Mesendoderm (in vitro differentiated cells): ENCODE data around the gene UGT2A2.

Experiments
- DNase-seq: peaks from one replicate; pipeline ENCODE4 v3.0.0; 2013
- H2AK5ac ChIP-seq: 2 replicates; pipeline ENCODE4 v1.6.1; 2013; ENCODE audit warnings: low read length, inconsistent platforms
- H2BK120ac ChIP-seq: 2 replicates; pipeline ENCODE4 v1.6.1; 2013; ENCODE audit warnings: low read depth, mild to moderate bottlenecking, low read length, moderate library complexity, mixed read lengths
- H2BK15ac ChIP-seq: replicated peaks from 2 replicates; pipeline ENCODE4 v1.6.1; 2013; ENCODE audit warnings: low read depth, mild to moderate bottlenecking, moderate library complexity
- H2BK5ac ChIP-seq: 2 replicates; pipeline ENCODE4 v1.6.1; 2013; ENCODE audit warnings: low read length, inconsistent platforms
- H3K18ac ChIP-seq: 2 replicates; pipeline ENCODE4 v1.6.1; 2013; ENCODE audit warnings: mild to moderate bottlenecking, low read length, mixed read lengths
- H3K23ac ChIP-seq: one replicate; pipeline ENCODE4 v1.6.1; 2013; ENCODE audit warnings: low read length
- H3K27ac ChIP-seq: 2 replicates; pipeline ENCODE4 v1.5.1; 2013; ENCODE audit warnings: low read depth, mild to moderate bottlenecking, inconsistent platforms, low read length, moderate library complexity
- H3K27me3 ChIP-seq: 2 replicates; pipeline ENCODE4 v1.6.1; 2013; ENCODE audit warnings: low read length, control low read depth, mild to moderate bottlenecking, inconsistent platforms; ENCODE audit not compliant: insufficient read depth, poor library complexity
- H3K36me3 ChIP-seq: 2 replicates; pipeline ENCODE4 v1.6.1; 2013; ENCODE audit warnings: low read length, inconsistent platforms; ENCODE audit not compliant: control insufficient read depth, insufficient read depth
- H3K4ac ChIP-seq: one replicate; pipeline ENCODE4 v1.6.1; 2013; ENCODE audit warnings: low read depth, mild to moderate bottlenecking, low read length, moderate library complexity
- H3K4me1 ChIP-seq: 2 replicates; pipeline ENCODE4 v1.6.1; 2013; ENCODE audit warnings: low read depth, low read length, inconsistent platforms; ENCODE audit not compliant: control insufficient read depth
- H3K4me2 ChIP-seq: 2 replicates; pipeline ENCODE4 v1.6.1; 2013; ENCODE audit warnings: low read length
- H3K4me3 ChIP-seq: 2 replicates; pipeline ENCODE4 v1.5.1; 2013; ENCODE audit warnings: mild to moderate bottlenecking, low read length
- H3K56ac ChIP-seq: one replicate; pipeline ENCODE4 v1.6.1; 2013; ENCODE audit warnings: low read length
- H3K79me1 ChIP-seq: 2 replicates; pipeline ENCODE4 v1.6.1; 2013; ENCODE audit warnings: low read length, inconsistent platforms
- H3K79me2 ChIP-seq: 2 replicates; pipeline ENCODE4 v1.6.1; 2013; ENCODE audit warnings: mild to moderate bottlenecking, low read length; ENCODE audit not compliant: control insufficient read depth, insufficient read depth
- H3K9ac ChIP-seq: 2 replicates; pipeline ENCODE4 v1.6.1; 2013; ENCODE audit warnings: low read length, inconsistent platforms
- H4K5ac ChIP-seq: one replicate; pipeline ENCODE4 v1.6.1; 2013; ENCODE audit warnings: low read length
- H4K8ac ChIP-seq: one replicate; pipeline ENCODE4 v1.6.1; 2013; ENCODE audit warnings: low read depth, mild to moderate bottlenecking, control low read depth, low read length, moderate library complexity
- WGBS: extraction: QIAGEN DNeasy Blood & Tissue Kit; methylation state at CpG from one replicate; pipeline ENCODE4 v1.1.7; 2013; ENCODE audit warnings: low lambda C conversion rate, missing lambda C conversion rate; ENCODE audit not compliant: insufficient coverage; ENCODE audit errors: extremely low coverage; 5-methylcytosine and 5-hydroxymethylcytosine counted together

The UGT2A2 gene

GRCh38 chr4:69656653-69657158, 17.3 kb upstream of the UGT2A2 start:
- Histone ChIP-seq H3K4me1 (no peaks in the 10 kb centered on the region), H3K56ac (no peak overlapping the region), H3K79me1 (no peaks in the 10 kb centered on the region), H3K27me3 (no peaks in the 10 kb centered on the region), H3K79me2 (no peaks in the 10 kb centered on the region), H3K18ac (no peak overlapping the region), H3K4me2 (no peak overlapping the region), H2AK5ac (no peak overlapping the region), H4K5ac (no peak overlapping the region), H2BK15ac (no peak overlapping the region), H2BK120ac (no peak overlapping the region), H2BK5ac (no peak overlapping the region), H3K4me3 (no peak overlapping the region), H3K9ac (no peak overlapping the region), H3K23ac (no peak overlapping the region), H3K27ac (no peak overlapping the region), H3K36me3 (no peaks in the 10 kb centered on the region), H3K4ac (no peak overlapping the region), H4K8ac (no peak overlapping the region)
- WGBS, result no CpG with 5 or more reads among the region's 6 CpGs
- peak; percentile 54 for DNase-seq

GRCh38 chr4:69653147-69653546, 13.7 kb upstream of the UGT2A2 start, which contains the start of gene UGT2A1:
Gene UGT2A1, minus strand, starts transcription at chr4:69653247. Its CDS starts 5,603 bp downstream, at chr4:69647644.
- Histone ChIP-seq H3K4me2 (no peak within 1 kb of the TSS), H3K4ac (no peak within 1 kb of the TSS), H3K4me1 (no peaks in the 10 kb centered on the region), H3K79me1 (no peaks in the 10 kb centered on the region), H3K9ac (no peak within 1 kb of the TSS), H3K18ac (no peak within 1 kb of the TSS), H3K79me2 (no peaks in the 10 kb centered on the region), H3K56ac (no peak within 1 kb of the TSS), H2AK5ac (no peak within 1 kb of the TSS), H2BK120ac (no peak within 1 kb of the TSS), H3K23ac (no peak within 1 kb of the TSS), H2BK5ac (no peak within 1 kb of the TSS), H3K4me3 (no peak within 1 kb of the TSS), H3K27ac (no peak within 1 kb of the TSS), H4K5ac (no peak within 1 kb of the TSS), H3K27me3 (no peaks in the 10 kb centered on the region), H3K36me3 (no peaks in the 10 kb centered on the region), H4K8ac (no peak within 1 kb of the TSS), H2BK15ac (no peak within 1 kb of the TSS)
- no peak for DNase-seq
- WGBS, result no CpG with 5 or more reads among the region's 1 CpG

DNA sequence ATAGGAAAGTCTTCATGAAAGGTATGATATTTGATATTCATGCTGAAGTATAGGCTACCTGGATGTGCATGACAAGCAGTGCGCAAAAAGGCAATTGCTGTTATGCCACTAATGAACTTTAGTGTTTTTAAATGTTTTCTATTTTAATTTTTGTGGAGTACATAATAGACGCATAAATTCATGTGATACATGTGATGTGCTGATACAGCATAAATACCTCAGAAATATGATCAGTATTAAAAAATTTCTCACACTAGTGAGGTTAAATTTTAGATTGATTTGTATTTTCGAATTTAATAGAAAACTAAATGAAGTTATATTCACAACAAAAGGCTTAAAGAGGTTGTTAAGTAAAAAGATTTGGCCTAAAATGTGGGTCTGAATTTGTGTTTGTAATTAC, 11.4 kb upstream of the UGT2A2 start:
- no peak overlapping the region for H3K56ac ChIP-seq
- H4K8ac ChIP-seq, result no peak overlapping the region
- H3K18ac ChIP-seq, result no peak overlapping the region
- H3K9ac ChIP-seq, result no peak overlapping the region
- no peaks in the 10 kb centered on the region for H3K79me1 ChIP-seq
- no peak for DNase-seq
- no peaks in the 10 kb centered on the region for H3K27me3 ChIP-seq
- H2BK15ac ChIP-seq, result no peak overlapping the region
- 100% methylated on average over 1 of the region's 3 CpGs for WGBS
- H2BK120ac ChIP-seq, result no peak overlapping the region
- no peaks in the 10 kb centered on the region for H3K36me3 ChIP-seq
- H4K5ac ChIP-seq, result no peak overlapping the region
- no peaks in the 10 kb centered on the region for H3K4me1 ChIP-seq
- H3K79me2 ChIP-seq, result no peaks in the 10 kb centered on the region
- H3K27ac ChIP-seq, result no peak overlapping the region
- H3K4me3 ChIP-seq, result no peak overlapping the region
- no peak overlapping the region for H3K23ac ChIP-seq
- H3K4ac ChIP-seq, result no peak overlapping the region
- H2AK5ac ChIP-seq, result no peak overlapping the region
- no peak overlapping the region for H2BK5ac ChIP-seq
- no peak overlapping the region for H3K4me2 ChIP-seq

DNA sequence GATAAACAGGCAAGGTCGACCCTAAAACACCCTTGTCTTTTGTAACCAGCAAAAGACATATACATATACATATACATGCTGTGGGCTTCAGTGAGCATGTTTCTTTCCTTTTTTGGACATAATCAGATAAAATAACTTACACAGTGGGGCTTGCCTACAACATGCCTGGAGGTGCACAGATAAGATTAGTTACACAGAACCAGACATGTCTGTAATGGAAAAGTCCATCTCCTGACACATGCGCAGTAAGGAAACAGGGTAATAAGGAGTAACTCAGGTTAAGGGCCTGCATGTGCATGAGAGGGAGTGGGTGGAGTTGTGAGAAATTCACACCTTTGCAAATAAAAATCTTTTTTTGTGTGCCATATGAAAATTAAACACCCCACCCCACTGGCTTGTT, 10.2 kb upstream of the UGT2A2 start:
- Histone ChIP-seq H3K4ac (no peak overlapping the region), H3K23ac (no peak overlapping the region), H3K36me3 (no peaks in the 10 kb centered on the region), H3K4me2 (no peak overlapping the region), H2AK5ac (no peak overlapping the region), H3K4me1 (no peaks in the 10 kb centered on the region), H2BK15ac (no peak overlapping the region), H2BK120ac (no peak overlapping the region), H3K18ac (no peak overlapping the region), H4K8ac (no peak overlapping the region), H3K4me3 (no peak overlapping the region), H2BK5ac (no peak overlapping the region), H3K27me3 (no peaks in the 10 kb centered on the region), H3K9ac (no peak overlapping the region), H4K5ac (no peak overlapping the region), H3K79me1 (no peaks in the 10 kb centered on the region), H3K79me2 (no peaks in the 10 kb centered on the region), H3K27ac (no peak overlapping the region), H3K56ac (no peak overlapping the region)
- WGBS, result no CpG with 5 or more reads among the region's 2 CpGs
- no peak for DNase-seq

GRCh38 chr4:69649207-69649606, 9.8 kb upstream of the UGT2A2 start:
- Histone ChIP-seq H2AK5ac (no peak overlapping the region), H3K4me3 (no peak overlapping the region), H3K4me1 (no peaks in the 10 kb centered on the region), H3K56ac (no peak overlapping the region), H3K18ac (no peak overlapping the region), H3K36me3 (no peaks in the 10 kb centered on the region), H2BK15ac (no peak overlapping the region), H3K79me1 (no peaks in the 10 kb centered on the region), H3K4me2 (no peak overlapping the region), H3K9ac (no peak overlapping the region), H3K79me2 (no peaks in the 10 kb centered on the region), H4K5ac (no peak overlapping the region), H2BK5ac (no peak overlapping the region), H3K23ac (no peak overlapping the region), H3K27ac (no peak overlapping the region), H2BK120ac (no peak overlapping the region), H3K4ac (no peak overlapping the region), H3K27me3 (no peaks in the 10 kb centered on the region), H4K8ac (no peak overlapping the region)
- no peak for DNase-seq
- no CpG with 5 or more reads among the region's 1 CpG for WGBS

- H3K4ac ChIP-seq, result no peak overlapping the region
- H3K4me1 ChIP-seq, result no peaks in the 10 kb centered on the region
- H3K27me3 ChIP-seq, result no peaks in the 10 kb centered on the region
- no peak overlapping the region for H3K27ac ChIP-seq
- no peak overlapping the region for H3K4me3 ChIP-seq
- H3K36me3 ChIP-seq, result no peaks in the 10 kb centered on the region
- H3K56ac ChIP-seq, result no peak overlapping the region
- no peaks in the 10 kb centered on the region for H3K79me1 ChIP-seq
- no peak overlapping the region for H2BK5ac ChIP-seq
- no peak overlapping the region for H3K23ac ChIP-seq
- no peak overlapping the region for H2BK120ac ChIP-seq
- H3K4me2 ChIP-seq, result no peak overlapping the region
- WGBS, result no CpG with 5 or more reads among the region's 2 CpGs
- no peak overlapping the region for H4K8ac ChIP-seq
- no peak overlapping the region for H3K18ac ChIP-seq
- H2BK15ac ChIP-seq, result no peak overlapping the region
- no peak overlapping the region for H2AK5ac ChIP-seq
- no peak overlapping the region for H3K9ac ChIP-seq
- no peak for DNase-seq
- no peak overlapping the region for H4K5ac ChIP-seq
- no peaks in the 10 kb centered on the region for H3K79me2 ChIP-seq
These were observed 3.5 kb upstream of the UGT2A2 start for GRCh38 chr4:69642961-69643360.
